Loucy (cell line): ENCODE data around the gene ACTC1.

Experiments
- H2AFZ ChIP-seq: fragments of 200-600 bp; sonication (generic); 2 replicates; pipeline ENCODE4 v1.6.0; 2016; ENCODE audit warnings: antibody characterized with exemption, mild to moderate bottlenecking, low read length, moderate library complexity
- H3F3A ChIP-seq: fragments of 200-600 bp; 2 replicates; pipeline ENCODE4 v1.6.0; 2016; ENCODE audit warnings: antibody characterized with exemption, low read depth, mild to moderate bottlenecking
- H3K27me3 ChIP-seq: fragments of 200-600 bp; sonication (generic); 2 replicates; pipeline ENCODE4 v1.6.1; 2014; ENCODE audit warnings: low read length, mild to moderate bottlenecking; ENCODE audit not compliant: insufficient read depth, poor library complexity, severe bottlenecking
- H3K36me3 ChIP-seq: fragments of 200-600 bp; sonication (generic); 2 replicates; pipeline ENCODE4 v1.6.1; 2016; ENCODE audit warnings: low read length; ENCODE audit not compliant: insufficient read depth
- H3K4me1 ChIP-seq: fragments of 200-600 bp; sonication (generic); 2 replicates; pipeline ENCODE4 v1.5.1; 2014; ENCODE audit warnings: low read length, mild to moderate bottlenecking; ENCODE audit not compliant: insufficient read depth, poor library complexity, severe bottlenecking
- H3K4me2 ChIP-seq: fragments of 200-600 bp; sonication (generic); 2 replicates; pipeline ENCODE4 v1.6.0; 2014; ENCODE audit warnings: antibody characterized with exemption, low read length, low read depth, mild to moderate bottlenecking; ENCODE audit not compliant: poor library complexity, severe bottlenecking
- H3K4me3 ChIP-seq: fragments of 200-600 bp; sonication (generic); 2 replicates; pipeline ENCODE4 v1.5.1; 2014; ENCODE audit warnings: low read length, mild to moderate bottlenecking, mixed read lengths; ENCODE audit not compliant: poor library complexity, severe bottlenecking
- H3K79me2 ChIP-seq: fragments of 200-600 bp; sonication (generic); 2 replicates; pipeline ENCODE4 v1.6.1; 2014; ENCODE audit warnings: low read length; ENCODE audit not compliant: insufficient read depth
- H3K9ac ChIP-seq: fragments of 200-600 bp; sonication (generic); 2 replicates; pipeline ENCODE4 v1.6.0; 2014; ENCODE audit warnings: mild to moderate bottlenecking, low read depth, low read length, moderate library complexity; ENCODE audit not compliant: poor library complexity, severe bottlenecking
- H3K9me2 ChIP-seq: fragments of 200-600 bp; sonication (generic); replicated peaks from 2 replicates; pipeline ENCODE4 v1.6.1; 2016; ENCODE audit warnings: low read depth, low read length, mixed read lengths
- H3K9me3 ChIP-seq: fragments of 200-600 bp; sonication (generic); 2 replicates; pipeline ENCODE4 v1.6.1; 2014; ENCODE audit warnings: mild to moderate bottlenecking, antibody characterized with exemption, low read length, low read depth; ENCODE audit not compliant: insufficient read depth
- H4K20me1 ChIP-seq: fragments of 200-600 bp; sonication (generic); 2 replicates; pipeline ENCODE4 v1.6.0; 2014; ENCODE audit warnings: antibody characterized with exemption, low read length, mild to moderate bottlenecking; ENCODE audit not compliant: insufficient read depth, poor library complexity, severe bottlenecking
- CTCF ChIP-seq: fragments of 200-600 bp; sonication (generic); conservative IDR thresholded peaks from 2 replicates; pipeline ENCODE4 v1.5.1; 2014; ENCODE audit warnings: mild to moderate bottlenecking, antibody characterized with exemption, low read length
- EZH2phosphoT487 ChIP-seq: fragments of 200-600 bp; IDR thresholded peaks from 2 replicates; pipeline ENCODE4 v1.6.1; 2018; ENCODE audit warnings: antibody characterized with exemption, mild to moderate bottlenecking, moderate library complexity, borderline replicate concordance

The ACTC1 gene

GRCh38 chr15:34769711-34770110 lies 25.6 kb downstream of the ACTC1 start:
- H3F3A ChIP-seq: no peaks in the 10 kb centered on the region

GRCh38 chr15:34768530-34768929 lies 26.8 kb downstream of the ACTC1 start:
- no peaks in the 10 kb centered on the region for H3K27me3 ChIP-seq
- H2AFZ ChIP-seq: no peak overlapping the region
- H3F3A ChIP-seq: no peaks in the 10 kb centered on the region
- no peak overlapping the region for H3K9ac ChIP-seq
- H3K36me3 ChIP-seq: no peaks in the 10 kb centered on the region
- H3K9me3 ChIP-seq: no peaks in the 10 kb centered on the region
- no peaks in the 10 kb centered on the region for H3K9me2 ChIP-seq
- H3K4me2 ChIP-seq: no peak overlapping the region
- H3K79me2 ChIP-seq: no peaks in the 10 kb centered on the region
- TF ChIP-seq CTCF: no peak
- no peak for TF ChIP-seq EZH2phosphoT487
- no peak overlapping the region for H3K4me3 ChIP-seq
- no peaks in the 10 kb centered on the region for H3K4me1 ChIP-seq
- no peaks in the 10 kb centered on the region for H4K20me1 ChIP-seq

More at GRCh38 chr15:34769711-34770110, 25.6 kb downstream of the ACTC1 start:
- Histone ChIP-seq H3K9me2 (no peaks in the 10 kb centered on the region), H2AFZ (no peak overlapping the region), H3K9ac (no peak overlapping the region), H3K4me3 (no peak overlapping the region), H3K79me2 (no peaks in the 10 kb centered on the region), H3K4me1 (no peaks in the 10 kb centered on the region), H3K36me3 (no peaks in the 10 kb centered on the region), H3K27me3 (no peaks in the 10 kb centered on the region), H3K4me2 (no peak overlapping the region), H3K9me3 (no peaks in the 10 kb centered on the region), H4K20me1 (no peaks in the 10 kb centered on the region)
- TF ChIP-seq EZH2phosphoT487 (no peak), CTCF (no peak)

GRCh38 chr15:34765741-34766140 lies 29.6 kb downstream of the ACTC1 start:
- Histone ChIP-seq H3K4me2 (no peak overlapping the region), H3K4me1 (no peaks in the 10 kb centered on the region), H3F3A (no peaks in the 10 kb centered on the region), H4K20me1 (no peaks in the 10 kb centered on the region), H3K79me2 (no peaks in the 10 kb centered on the region), H3K9me3 (no peaks in the 10 kb centered on the region), H3K9ac (no peak overlapping the region), H3K36me3 (no peaks in the 10 kb centered on the region), H3K27me3 (no peaks in the 10 kb centered on the region), H3K4me3 (no peak overlapping the region), H2AFZ (no peak overlapping the region), H3K9me2 (no peaks in the 10 kb centered on the region)
- TF ChIP-seq CTCF (no peak), EZH2phosphoT487 (no peak)
